Measurements from ENCODE around the gene CYTH4.
"Not testable (repeated sequence)": the region's sequence is repeated elsewhere in the genome, so short reads cannot be mapped to it uniquely, and the experiment has no call there.

The CYTH4 gene

GRCh38 chr22:37249986-37250385 lies 32.3 kb upstream of the CYTH4 start:
- no peak for DNase-seq

- DNase-seq: not testable (repeated sequence)
These were observed 30.5 kb upstream of the CYTH4 start for GRCh38 chr22:37251836-37252235.

GRCh38 chr22:37253126-37253660 lies 29.1 kb upstream of the CYTH4 start:
- no peak for DNase-seq

- DNase-seq: no peak
These were observed 28.0 kb upstream of the CYTH4 start for GRCh38 chr22:37254209-37254866.

GRCh38 chr22:37254867-37255233 lies 27.5 kb upstream of the CYTH4 start:
- no peak for DNase-seq

GRCh38 chr22:37255558-37256006 lies 26.7 kb upstream of the CYTH4 start:
- DNase-seq: no peak

- no peak for DNase-seq
These were observed 26.1 kb upstream of the CYTH4 start for GRCh38 chr22:37256075-37256726.

- DNase-seq: no peak
These were observed 24.1 kb upstream of the CYTH4 start for GRCh38 chr22:37258005-37258752.

GRCh38 chr22:37258753-37259401 lies 23.4 kb upstream of the CYTH4 start:
- no peak for DNase-seq

- peak in 1 of 2 experiments; percentile 40 for DNase-seq
These were observed 22.7 kb upstream of the CYTH4 start for GRCh38 chr22:37259540-37260029.

GRCh38 chr22:37260155-37260795 lies 22.0 kb upstream of the CYTH4 start:
- no peak for DNase-seq

- DNase-seq: peak; percentile 68 to 74
These were observed 21.4 kb upstream of the CYTH4 start for GRCh38 chr22:37260901-37261336.

GRCh38 chr22:37262346-37262745 lies 20.0 kb upstream of the CYTH4 start:
- DNase-seq: no peak

- DNase-seq: no peak
These were observed 18.1 kb upstream of the CYTH4 start for GRCh38 chr22:37263966-37264887.

- DNase-seq: no peak
These were observed 15.7 kb upstream of the CYTH4 start for GRCh38 chr22:37266581-37267134.

- DNase-seq: peak; percentile 74 to 77
These were observed 15.1 kb upstream of the CYTH4 start for GRCh38 chr22:37267135-37267587.

- no peak for DNase-seq
These were observed 14.5 kb upstream of the CYTH4 start for GRCh38 chr22:37267661-37268413.

- DNase-seq: no peak
These were observed 12.2 kb upstream of the CYTH4 start for GRCh38 chr22:37269936-37270678.

All from activated CD4-positive, alpha-beta T cell treated with anti-CD3 and anti-CD28 coated beads, Interleukin-2, amount 50 U/mL, for 48 hours (primary cell).